ENCODE measurements around the gene CTNNBL1.

GRCh38 chr20:37920270-37920669 lies 226.4 kb downstream of the CTNNBL1 start:
- TF ChIP-seq CTCF (IDR thresholded peaks at IDR 0.05; ENCODE audit: low read depth, low read length) (no peak), POLR2A (IDR thresholded peaks at IDR 0.05; ENCODE audit: extremely low read depth, insufficient read length) (no peak), MAX (IDR thresholded peaks at IDR 0.05; ENCODE audit: low read depth, low read length) (no peak), MYC (IDR thresholded peaks at IDR 0.05; ENCODE audit: low read depth, low read length) (no peak)

Data from NB4 (cell line).